Measurements from ENCODE around the gene AURKB.
"Not testable (repeated sequence)": the region's sequence is repeated elsewhere in the genome, so short reads cannot be mapped to it uniquely, and the experiment has no call there.

The AURKB gene

GRCh38 chr17:8187517-8188262 is 22.7 kb downstream of the AURKB start:
- no peak overlapping the region for H3K27ac Mint-ChIP-seq
- no peaks in the 10 kb centered on the region for H3K9me3 Mint-ChIP-seq
- no peak overlapping the region for H3K4me3 Mint-ChIP-seq
- DNase-seq (peak; percentile 88), ATAC-seq (replicated peaks) (peak; percentile 31 to 35)
- no peaks in the 10 kb centered on the region for H3K27me3 Mint-ChIP-seq
- H3K4me1 Mint-ChIP-seq: peaks cover 11 to 20% of the 10 kb centered on the region in 2 donors
- H3K36me3 Mint-ChIP-seq: no peaks in the 10 kb centered on the region

DNA sequence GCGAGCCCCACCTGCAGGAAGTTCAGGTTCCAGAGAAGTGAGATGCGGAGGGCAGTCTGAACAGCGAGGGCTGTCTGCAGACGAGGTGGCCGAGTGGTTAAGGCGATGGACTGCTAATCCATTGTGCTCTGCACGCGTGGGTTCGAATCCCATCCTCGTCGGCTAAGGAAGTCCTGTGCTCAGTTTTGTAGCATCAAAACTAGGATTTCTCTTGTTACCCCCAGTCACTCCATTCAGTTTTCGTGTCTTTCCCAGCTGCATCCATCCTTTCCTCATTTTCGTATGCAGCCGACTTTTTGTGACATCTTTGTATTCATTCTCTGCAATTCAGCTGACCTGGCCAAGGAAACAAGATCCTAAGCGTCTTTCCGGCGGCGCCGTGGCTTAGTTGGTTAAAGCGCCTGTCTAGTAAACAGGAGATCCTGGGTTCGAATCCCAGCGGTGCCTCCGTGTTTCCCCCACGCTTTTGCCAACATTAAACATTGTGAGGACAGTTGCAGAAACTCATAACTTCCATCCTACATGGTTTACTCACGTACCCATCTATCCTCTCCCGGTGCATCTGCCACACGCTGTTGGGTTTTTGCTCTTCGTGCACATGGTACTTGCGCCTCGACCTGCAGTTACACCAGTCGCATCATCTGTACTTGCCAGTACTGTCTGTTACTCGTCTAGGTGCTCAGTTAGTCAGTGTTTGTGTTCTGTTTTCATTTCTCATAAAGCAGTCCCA is 23.4 kb downstream of the AURKB start:
- Mint-ChIP-seq H3K27ac (no peak overlapping the region), H3K36me3 (no peaks in the 10 kb centered on the region), H3K4me3 (no peak overlapping the region), H3K4me1 (peaks cover 12 to 23% of the 10 kb centered on the region in 2 donors), H3K27me3 (no peaks in the 10 kb centered on the region), H3K9me3 (no peaks in the 10 kb centered on the region)
- DNase-seq (peak; percentile 93), ATAC-seq (replicated peaks) (peak; percentile 52 to 60)

GRCh38 chr17:8186446-8186786 is 24.0 kb downstream of the AURKB start:
- H3K4me1 Mint-ChIP-seq: peaks cover 13 to 26% of the 10 kb centered on the region in 2 donors
- H3K27ac Mint-ChIP-seq: no peak overlapping the region
- no peak overlapping the region for H3K4me3 Mint-ChIP-seq
- no peaks in the 10 kb centered on the region for H3K27me3 Mint-ChIP-seq
- ATAC-seq (replicated peaks) (peak; percentile 14 to 19), DNase-seq (no peak)
- H3K36me3 Mint-ChIP-seq: no peaks in the 10 kb centered on the region
- H3K9me3 Mint-ChIP-seq: no peaks in the 10 kb centered on the region

DNA sequence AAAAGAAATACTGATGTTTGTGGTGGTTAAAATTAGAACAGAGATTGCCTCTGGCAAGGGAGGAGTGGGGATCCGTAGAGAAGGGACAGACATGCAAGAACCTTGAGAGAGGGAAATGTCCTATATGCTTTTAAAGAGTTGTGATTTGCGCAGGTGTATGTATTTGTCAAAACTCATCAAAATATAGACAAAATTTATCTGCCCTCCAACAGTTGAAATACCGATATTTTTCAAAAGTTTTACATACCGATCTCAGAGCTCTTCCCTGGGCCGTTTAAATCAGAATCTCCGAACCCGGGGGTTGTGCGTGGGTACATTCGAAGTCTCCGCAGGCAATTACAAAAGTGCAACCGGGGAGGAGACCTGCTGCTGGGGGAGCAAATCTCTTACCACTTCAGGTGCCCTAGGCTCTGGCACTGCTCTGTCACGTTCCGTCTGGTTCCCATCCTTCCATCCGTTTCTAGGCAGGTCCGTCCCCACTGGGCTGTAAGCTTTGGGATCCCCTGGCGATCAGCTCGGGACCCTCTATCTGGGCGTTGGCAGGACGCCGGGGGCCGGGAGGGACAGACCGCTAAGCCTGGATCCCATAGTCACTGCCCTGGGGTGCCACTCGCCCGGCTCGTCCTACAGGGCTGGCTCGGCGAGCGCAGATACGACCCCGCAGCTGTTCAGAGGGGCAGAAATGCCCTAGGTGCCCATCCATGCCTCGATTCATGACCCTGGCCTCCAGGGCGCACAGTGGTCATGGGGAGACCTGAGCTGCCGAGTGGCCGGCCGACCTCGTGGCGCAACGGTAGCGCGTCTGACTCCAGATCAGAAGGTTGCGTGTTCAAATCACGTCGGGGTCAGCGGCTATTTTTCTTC is 24.6 kb downstream of the AURKB start:
- peak; percentile 82 for DNase-seq
- no peaks in the 10 kb centered on the region for H3K9me3 Mint-ChIP-seq
- no peak overlapping the region for H3K4me3 Mint-ChIP-seq
- ATAC-seq (replicated peaks): peak; percentile 18 to 31
- no peaks in the 10 kb centered on the region for H3K36me3 Mint-ChIP-seq
- no peak overlapping the region for H3K27ac Mint-ChIP-seq
- no peaks in the 10 kb centered on the region for H3K27me3 Mint-ChIP-seq
- peaks cover 10 to 29% of the 10 kb centered on the region in 2 donors for H3K4me1 Mint-ChIP-seq

GRCh38 chr17:8176998-8177731 is 33.2 kb downstream of the AURKB start:
- DNase-seq: no peak
- no peak for ATAC-seq (replicated peaks)
- Mint-ChIP-seq H3K4me1 (peaks cover 31 to 50% of the 10 kb centered on the region in 2 donors), H3K27me3 (no peaks in the 10 kb centered on the region), H3K36me3 (peaks cover 0 to 3% of the 10 kb centered on the region in 2 donors), H3K9me3 (no peaks in the 10 kb centered on the region), H3K27ac (peak overlapping the region; percentile 92), H3K4me3 (peak overlapping the region; percentile 85 to 93)

- Mint-ChIP-seq H3K9me3 (no peaks in the 10 kb centered on the region), H3K4me3 (peak within 1 kb of the TSS; percentile 85 to 93), H3K27ac (peak within 1 kb of the TSS; percentile 92), H3K4me1 (peaks cover 29 to 49% of the 10 kb centered on the region in 2 donors), H3K27me3 (no peaks in the 10 kb centered on the region), H3K36me3 (peaks cover 0 to 3% of the 10 kb centered on the region in 2 donors)
- ATAC-seq (replicated peaks) (peak; percentile 47 to 63), DNase-seq (peak; percentile 82)
These were observed 34.0 kb downstream of the AURKB start, which contains the start of gene TMEM107 for GRCh38 chr17:8176197-8176940. TSS of gene TMEM107 (minus strand) at chr17:8176380. CDS start at chr17:8176286, 94 bp downstream.

GRCh38 chr17:8175795-8176196 is 34.6 kb downstream of the AURKB start:
- Mint-ChIP-seq H3K4me1 (peaks cover 29 to 45% of the 10 kb centered on the region in 2 donors), H3K27ac (peak overlapping the region; percentile 92), H3K27me3 (no peaks in the 10 kb centered on the region), H3K9me3 (no peaks in the 10 kb centered on the region), H3K4me3 (peak overlapping the region; percentile 85 to 93), H3K36me3 (peaks cover 0 to 3% of the 10 kb centered on the region in 2 donors)
- no peak for DNase-seq
- ATAC-seq (replicated peaks): peak; percentile 7 to 18

GRCh38 chr17:8173871-8174322 is 36.5 kb downstream of the AURKB start:
- Mint-ChIP-seq H3K9me3 (no peaks in the 10 kb centered on the region), H3K27ac (peak overlapping the region; percentile 100), H3K27me3 (no peaks in the 10 kb centered on the region), H3K4me1 (peaks cover 29 to 45% of the 10 kb centered on the region in 2 donors), H3K36me3 (peaks cover 0 to 3% of the 10 kb centered on the region in 2 donors), H3K4me3 (peak overlapping the region; percentile 82 to 93)
- DNase-seq: no peak
- ATAC-seq (replicated peaks): no peak

DNA sequence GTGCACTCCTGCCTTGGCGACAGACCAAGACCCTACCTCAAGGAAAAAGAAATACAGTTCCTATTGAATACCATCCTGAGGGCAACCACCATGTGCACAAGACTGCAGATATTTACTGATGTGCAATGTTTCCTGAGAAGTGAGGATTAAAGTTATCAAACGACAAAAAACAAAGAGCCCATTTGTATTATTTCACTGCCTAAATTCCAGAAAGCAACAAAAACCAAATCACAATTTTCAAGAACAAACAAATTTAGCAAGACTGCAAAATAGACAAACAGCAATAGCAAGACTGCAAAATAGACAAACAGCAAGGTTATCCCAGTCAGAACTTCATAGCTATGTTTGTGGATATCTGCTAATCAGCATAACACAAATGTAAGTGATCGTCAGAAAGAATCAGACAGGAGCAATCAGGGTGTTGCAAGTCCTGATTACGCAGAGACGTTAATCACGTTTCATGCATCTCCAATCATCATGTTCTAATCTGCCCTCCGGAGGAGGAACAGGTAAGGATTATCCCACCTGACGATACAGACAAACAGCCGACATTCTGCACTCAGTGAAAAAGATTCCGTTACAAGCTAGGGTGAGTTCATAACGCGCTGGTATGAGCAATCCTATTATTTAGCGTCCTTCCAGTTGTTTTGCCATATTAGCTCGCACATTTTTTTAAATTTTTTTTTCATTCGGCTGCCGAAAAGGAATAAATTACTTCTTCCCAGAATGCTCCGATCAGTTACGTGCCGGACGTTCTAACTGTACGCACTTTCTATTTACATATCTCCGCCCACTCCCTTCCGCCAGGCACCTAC is 37.1 kb downstream of the AURKB start:
- Mint-ChIP-seq H3K27ac (peak overlapping the region; percentile 100), H3K4me3 (peak overlapping the region; percentile 82 to 93), H3K27me3 (no peaks in the 10 kb centered on the region), H3K36me3 (peaks cover 0 to 3% of the 10 kb centered on the region in 2 donors), H3K4me1 (peaks cover 29 to 45% of the 10 kb centered on the region in 2 donors), H3K9me3 (no peaks in the 10 kb centered on the region)
- peak; percentile 84 to 85 for ATAC-seq (replicated peaks)
- DNase-seq: peak; percentile 79

- not testable (repeated sequence) for H3K36me3 Mint-ChIP-seq; ATAC-seq (replicated peaks); H3K27ac Mint-ChIP-seq; H3K9me3 Mint-ChIP-seq; DNase-seq; H3K4me3 Mint-ChIP-seq; H3K27me3 Mint-ChIP-seq
- peaks cover 14 to 24% of the 10 kb centered on the region in 2 donors for H3K4me1 Mint-ChIP-seq
These were observed 40.2 kb downstream of the AURKB start for GRCh38 chr17:8170186-8170585.

GRCh38 chr17:8167526-8167925 is 42.8 kb downstream of the AURKB start:
- Mint-ChIP-seq H3K4me1 (peaks cover 16 to 27% of the 10 kb centered on the region in 2 donors), H3K4me3 (no peak overlapping the region), H3K27me3 (no peaks in the 10 kb centered on the region), H3K36me3 (peaks cover 4% of the 10 kb centered on the region in 2 donors), H3K9me3 (no peaks in the 10 kb centered on the region), H3K27ac (no peak overlapping the region)
- DNase-seq: no peak
- ATAC-seq (replicated peaks): no peak

GRCh38 chr17:8166731-8167130 is 43.6 kb downstream of the AURKB start:
- no peak for DNase-seq
- H3K27ac Mint-ChIP-seq: no peak overlapping the region
- no peak for ATAC-seq (replicated peaks)
- no peak overlapping the region for H3K4me3 Mint-ChIP-seq
- H3K9me3 Mint-ChIP-seq: no peaks in the 10 kb centered on the region
- H3K27me3 Mint-ChIP-seq: no peaks in the 10 kb centered on the region
- H3K4me1 Mint-ChIP-seq: peaks cover 19 to 32% of the 10 kb centered on the region in 2 donors
- H3K36me3 Mint-ChIP-seq: peaks cover 4% of the 10 kb centered on the region in 2 donors
